ENCODE results near the gene SPATA31D4. TPM values are rescaled to one million over a fixed set of nuclear protein-coding genes. Genes with fewer than 3 reads are reported as not detected.
"Not testable (repeated sequence)": the region's sequence is repeated elsewhere in the genome, so short reads cannot be mapped to it uniquely, and the experiment has no call there.

The SPATA31D4 gene
- total RNA-seq, 1 donor, result not detected

GRCh38 chr9:81912135-81912534 is 16.1 kb upstream of the SPATA31D4 start:
- TF ChIP-seq, protein P1, sequence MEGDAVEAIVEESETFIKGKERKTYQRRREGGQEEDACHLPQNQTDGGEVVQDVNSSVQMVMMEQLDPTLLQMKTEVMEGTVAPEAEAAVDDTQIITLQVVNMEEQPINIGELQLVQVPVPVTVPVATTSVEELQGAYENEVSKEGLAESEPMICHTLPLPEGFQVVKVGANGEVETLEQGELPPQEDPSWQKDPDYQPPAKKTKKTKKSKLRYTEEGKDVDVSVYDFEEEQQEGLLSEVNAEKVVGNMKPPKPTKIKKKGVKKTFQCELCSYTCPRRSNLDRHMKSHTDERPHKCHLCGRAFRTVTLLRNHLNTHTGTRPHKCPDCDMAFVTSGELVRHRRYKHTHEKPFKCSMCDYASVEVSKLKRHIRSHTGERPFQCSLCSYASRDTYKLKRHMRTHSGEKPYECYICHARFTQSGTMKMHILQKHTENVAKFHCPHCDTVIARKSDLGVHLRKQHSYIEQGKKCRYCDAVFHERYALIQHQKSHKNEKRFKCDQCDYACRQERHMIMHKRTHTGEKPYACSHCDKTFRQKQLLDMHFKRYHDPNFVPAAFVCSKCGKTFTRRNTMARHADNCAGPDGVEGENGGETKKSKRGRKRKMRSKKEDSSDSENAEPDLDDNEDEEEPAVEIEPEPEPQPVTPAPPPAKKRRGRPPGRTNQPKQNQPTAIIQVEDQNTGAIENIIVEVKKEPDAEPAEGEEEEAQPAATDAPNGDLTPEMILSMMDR (IDR thresholded peaks at IDR 0.05; ENCODE audit: insufficient read depth, low read depth, low read length), result no peak
- no peak for DNase-seq (ENCODE audit: low read depth)
- no peak overlapping the region for H3K4me3 ChIP-seq (ENCODE audit: low read depth, low read length)

- H3K4me3 ChIP-seq (ENCODE audit: low read depth, low read length), result no peak overlapping the region
- TF ChIP-seq, protein P1 (IDR thresholded peaks at IDR 0.05; ENCODE audit: insufficient read depth, low read depth, low read length), result no peak
- no peak for DNase-seq (ENCODE audit: low read depth)
These were observed 12.3 kb upstream of the SPATA31D4 start for GRCh38 chr9:81915801-81916505.

- H3K4me3 ChIP-seq (ENCODE audit: low read depth, low read length); DNase-seq (ENCODE audit: low read depth): not testable (repeated sequence)
These were observed 9.7 kb upstream of the SPATA31D4 start for GRCh38 chr9:81918507-81918906.

GRCh38 chr9:81930147-81930546 is 1.9 kb downstream of the SPATA31D4 start:
- not testable (repeated sequence) for DNase-seq (ENCODE audit: low read depth); H3K4me3 ChIP-seq (ENCODE audit: low read depth, low read length)

- not testable (repeated sequence) for DNase-seq (ENCODE audit: low read depth)
These were observed 5.3 kb downstream of the SPATA31D4 start for GRCh38 chr9:81933547-81933946.

GRCh38 chr9:81943393-81943792 is 15.2 kb downstream of the SPATA31D4 start, which contains the start of gene SPATA31D3:
Gene SPATA31D3 (plus strand): TSS chr9:81943500. CDS start chr9:81943586, 86 bp downstream.
- DNase-seq (ENCODE audit: low read depth), result not testable (repeated sequence)

More at GRCh38 chr9:81933547-81933946, 5.3 kb downstream of the SPATA31D4 start:
- H3K4me3 ChIP-seq (ENCODE audit: low read depth, low read length), result not testable (repeated sequence)

GRCh38 chr9:81948650-81949049 is 20.4 kb downstream of the SPATA31D4 start:
- not testable (repeated sequence) for H3K4me3 ChIP-seq (ENCODE audit: low read depth, low read length); DNase-seq (ENCODE audit: low read depth)

More at GRCh38 chr9:81943393-81943792, 15.2 kb downstream of the SPATA31D4 start, which contains the start of gene SPATA31D3:
- H3K4me3 ChIP-seq (ENCODE audit: low read depth, low read length), result not testable (repeated sequence)

DNA sequence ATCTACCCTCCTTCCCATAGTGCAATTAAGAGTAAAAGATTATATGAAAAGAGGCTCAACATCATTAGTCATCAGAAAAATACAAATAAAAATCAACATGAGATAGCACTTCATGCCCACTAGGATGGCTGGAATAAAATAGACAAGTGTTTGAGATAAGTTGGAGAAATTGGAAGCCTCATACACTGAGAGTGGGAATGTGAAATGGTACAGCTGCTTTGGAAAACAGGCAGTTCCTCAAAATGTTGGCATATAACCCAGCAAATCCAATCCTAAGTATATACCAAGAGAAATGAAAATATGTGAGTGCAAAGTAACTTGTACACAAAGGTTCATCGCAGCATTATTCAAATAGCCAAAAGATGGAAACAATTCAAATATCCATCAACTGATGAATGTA is 24.9 kb downstream of the SPATA31D4 start:
- DNase-seq (ENCODE audit: low read depth), result no peak
- TF ChIP-seq, protein P1 (IDR thresholded peaks at IDR 0.05; ENCODE audit: insufficient read depth, low read depth, low read length), result no peak
- no peak overlapping the region for H3K4me3 ChIP-seq (ENCODE audit: low read depth, low read length)

- TF ChIP-seq, protein P1 (IDR thresholded peaks at IDR 0.05; ENCODE audit: insufficient read depth, low read depth, low read length), result no peak
- DNase-seq (ENCODE audit: low read depth), result no peak
- H3K4me3 ChIP-seq (ENCODE audit: low read depth, low read length), result no peak overlapping the region
These were observed 27.4 kb downstream of the SPATA31D4 start for GRCh38 chr9:81955625-81956024.

All from fibroblast of villous mesenchyme (primary cell).